HUES6 (cell line): ENCODE measurements around the gene AIF1L.
"Not testable (repeated sequence)": the region's sequence is repeated elsewhere in the genome, so short reads cannot be mapped to it uniquely, and the experiment has no call there.

Experiments used
- H3K27ac ChIP-seq: 2 replicates; pipeline ENCODE4 v1.7.0; 2013; ENCODE audit warnings: low read depth, mild to moderate bottlenecking, low read length, inconsistent platforms
- H3K27me3 ChIP-seq: 2 replicates; pipeline ENCODE4 v1.6.1; 2013; ENCODE audit warnings: low read length; ENCODE audit not compliant: control insufficient read depth, insufficient read depth
- H3K36me3 ChIP-seq: 2 replicates; pipeline ENCODE4 v1.6.1; 2013; ENCODE audit warnings: low read length; ENCODE audit not compliant: control insufficient read depth, insufficient read depth
- H3K4me1 ChIP-seq: 2 replicates; pipeline ENCODE4 v1.6.1; 2013; ENCODE audit warnings: low read length; ENCODE audit not compliant: control insufficient read depth, insufficient read depth
- H3K4me3 ChIP-seq: 2 replicates; pipeline ENCODE4 v1.5.1; 2013; ENCODE audit warnings: low read depth, low read length
- H3K9ac ChIP-seq: one replicate; pipeline ENCODE4 v1.6.1; 2013; ENCODE audit warnings: mild to moderate bottlenecking, low read length
- H3K9me3 ChIP-seq: 2 replicates; pipeline ENCODE4 v1.6.1; 2013; ENCODE audit warnings: low read depth, low read length; ENCODE audit not compliant: control insufficient read depth, insufficient read depth

AIF1L gene

GRCh38 chr9:131114084-131114535 is 17.8 kb downstream of the AIF1L start:
- no peak overlapping the region for H3K27ac ChIP-seq
- peaks cover 51% of the 10 kb centered on the region for H3K36me3 ChIP-seq
- no peaks in the 10 kb centered on the region for H3K27me3 ChIP-seq
- H3K9ac ChIP-seq = peak overlapping the region; percentile 11
- no peak overlapping the region for H3K4me3 ChIP-seq
- peaks cover 12% of the 10 kb centered on the region; the same call in 1 of the 2 replicates for H3K4me1 ChIP-seq
- H3K9me3 ChIP-seq = no peaks in the 10 kb centered on the region

- H3K27me3 ChIP-seq, H3K4me1 ChIP-seq: not testable (repeated sequence)
- peaks cover 61% of the 10 kb centered on the region for H3K36me3 ChIP-seq
Measured at GRCh38 chr9:131115360-131115742, 19.0 kb downstream of the AIF1L start.

GRCh38 chr9:131116281-131117120 is 20.2 kb downstream of the AIF1L start:
- Histone ChIP-seq H3K4me1 (peaks cover 4% of the 10 kb centered on the region; the same call in 1 of the 2 replicates), H3K27ac (no peak overlapping the region)

More at GRCh38 chr9:131115360-131115742, 19.0 kb downstream of the AIF1L start:
- H3K9ac ChIP-seq, H3K27ac ChIP-seq, H3K4me3 ChIP-seq, H3K9me3 ChIP-seq: not testable (repeated sequence)

GRCh38 chr9:131117121-131117761 is 20.9 kb downstream of the AIF1L start:
- Histone ChIP-seq H3K9ac (no peak overlapping the region), H3K36me3 (peaks cover 78% of the 10 kb centered on the region), H3K4me3 (no peak overlapping the region)

More at GRCh38 chr9:131116281-131117120, 20.2 kb downstream of the AIF1L start:
- no peaks in the 10 kb centered on the region for H3K27me3 ChIP-seq
- no peak overlapping the region for H3K9ac ChIP-seq
- no peak overlapping the region for H3K4me3 ChIP-seq
- no peaks in the 10 kb centered on the region for H3K9me3 ChIP-seq
- peaks cover 72% of the 10 kb centered on the region for H3K36me3 ChIP-seq

GRCh38 chr9:131117762-131118145 is 21.4 kb downstream of the AIF1L start:
- no peaks in the 10 kb centered on the region for H3K4me1 ChIP-seq
- no peak overlapping the region for H3K4me3 ChIP-seq

More at GRCh38 chr9:131117121-131117761, 20.9 kb downstream of the AIF1L start:
- Histone ChIP-seq H3K27ac (no peak overlapping the region), H3K4me1 (no peaks in the 10 kb centered on the region), H3K9me3 (no peaks in the 10 kb centered on the region), H3K27me3 (no peaks in the 10 kb centered on the region)

GRCh38 chr9:131119600-131119999 is 23.3 kb downstream of the AIF1L start:
- H3K4me3 ChIP-seq = no peak overlapping the region
- 0 out of 2 replicates have a peak, but pooled peaks cover 1% of the 10 kb centered on the region for H3K4me1 ChIP-seq
- H3K27ac ChIP-seq = no peak overlapping the region
- H3K9me3 ChIP-seq = no peaks in the 10 kb centered on the region
- H3K9ac ChIP-seq = no peak overlapping the region
- H3K36me3 ChIP-seq = peaks cover 62% of the 10 kb centered on the region
- H3K27me3 ChIP-seq = no peaks in the 10 kb centered on the region

More at GRCh38 chr9:131117762-131118145, 21.4 kb downstream of the AIF1L start:
- H3K9me3 ChIP-seq = no peaks in the 10 kb centered on the region
- peaks cover 75% of the 10 kb centered on the region for H3K36me3 ChIP-seq
- no peak overlapping the region for H3K27ac ChIP-seq
- no peak overlapping the region for H3K9ac ChIP-seq
- H3K27me3 ChIP-seq = no peaks in the 10 kb centered on the region

GRCh38 chr9:131120620-131121228 is 24.4 kb downstream of the AIF1L start:
- H3K27ac ChIP-seq = no peak overlapping the region
- no peak overlapping the region for H3K4me3 ChIP-seq
- 0 out of 2 replicates have a peak, but pooled peaks cover 4% of the 10 kb centered on the region for H3K4me1 ChIP-seq
- H3K9me3 ChIP-seq = no peaks in the 10 kb centered on the region
- H3K36me3 ChIP-seq = peaks cover 58% of the 10 kb centered on the region
- H3K9ac ChIP-seq = no peak overlapping the region
- H3K27me3 ChIP-seq = no peaks in the 10 kb centered on the region

GRCh38 chr9:131121346-131121745 is 25.0 kb downstream of the AIF1L start:
- Histone ChIP-seq H3K9me3 (no peaks in the 10 kb centered on the region), H3K4me3 (no peak overlapping the region), H3K9ac (no peak overlapping the region), H3K27me3 (no peaks in the 10 kb centered on the region), H3K4me1 (0 out of 2 replicates have a peak, but pooled peaks cover 4% of the 10 kb centered on the region), H3K27ac (no peak overlapping the region), H3K36me3 (peaks cover 54% of the 10 kb centered on the region)

GRCh38 chr9:131122158-131122557 is 25.8 kb downstream of the AIF1L start:
- H3K27ac ChIP-seq = no peak overlapping the region
- no peak overlapping the region for H3K4me3 ChIP-seq
- no peaks in the 10 kb centered on the region for H3K27me3 ChIP-seq
- H3K36me3 ChIP-seq = peaks cover 48% of the 10 kb centered on the region
- no peak overlapping the region for H3K9ac ChIP-seq
- H3K4me1 ChIP-seq = 0 out of 2 replicates have a peak, but pooled peaks cover 4% of the 10 kb centered on the region
- no peaks in the 10 kb centered on the region for H3K9me3 ChIP-seq

GRCh38 chr9:131125038-131125287 is 28.6 kb downstream of the AIF1L start:
- Histone ChIP-seq H3K4me3 (peak overlapping the region; percentile 92), H3K36me3 (peaks cover 52% of the 10 kb centered on the region), H3K9ac (peak overlapping the region; percentile 92), H3K27ac (peak overlapping the region; percentile 89), H3K4me1 (0 out of 2 replicates have a peak, but pooled peaks cover 4% of the 10 kb centered on the region), H3K9me3 (no peaks in the 10 kb centered on the region), H3K27me3 (no peaks in the 10 kb centered on the region)
